ENCODE data around the gene EFNA4.
A peak's percentile ranks its signal among the peaks of the same experiment; 100 is the strongest.

EFNA4 gene

DNA sequence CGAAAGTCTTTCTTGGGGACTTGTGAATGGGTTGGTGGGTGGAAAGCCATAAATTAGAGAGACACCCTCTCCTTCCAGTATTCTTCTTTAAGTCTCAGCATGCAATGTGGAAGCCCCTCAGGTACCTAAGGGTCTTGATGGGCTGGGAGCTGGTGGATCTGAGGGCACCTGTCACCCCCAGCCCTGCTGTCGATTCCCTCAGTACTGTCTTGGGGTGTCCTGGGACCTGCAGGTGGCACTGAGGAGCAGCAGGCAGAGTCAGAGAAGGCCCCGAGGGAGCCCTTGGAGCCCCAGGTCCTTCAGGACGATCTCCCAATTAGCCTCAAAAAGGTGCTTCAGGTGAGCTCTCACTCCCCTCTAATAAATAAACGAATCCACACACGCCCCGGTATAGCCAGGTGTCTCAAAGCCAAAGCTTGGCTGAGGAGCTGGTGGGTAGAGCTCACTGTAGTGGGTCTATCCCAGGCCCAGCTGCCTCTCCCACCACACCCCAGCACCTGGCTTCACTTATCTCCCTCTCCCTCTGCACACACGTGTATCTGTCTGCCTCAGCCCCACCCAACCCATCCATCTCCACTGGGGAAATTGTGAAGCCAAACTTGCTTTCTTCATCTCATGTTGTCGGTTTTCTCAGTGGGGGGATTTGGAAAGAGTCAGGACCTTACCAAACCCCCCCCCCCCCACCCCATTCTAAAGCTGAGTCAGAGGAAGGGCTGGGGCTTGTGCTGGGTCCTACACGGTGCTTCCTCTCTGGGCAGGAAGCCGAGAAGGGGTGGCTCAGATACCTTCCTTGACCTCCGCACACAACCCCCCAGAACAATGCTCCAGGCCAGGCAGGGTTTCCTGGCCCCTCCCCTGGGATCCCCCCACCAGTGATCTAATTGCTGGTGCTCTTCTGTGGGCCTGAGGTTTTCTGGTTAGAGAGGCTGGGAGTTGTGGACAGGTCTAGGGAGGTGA is 10.8 kb upstream of the EFNA4 start (continued):
- TF ChIP-seq, protein P1, sequence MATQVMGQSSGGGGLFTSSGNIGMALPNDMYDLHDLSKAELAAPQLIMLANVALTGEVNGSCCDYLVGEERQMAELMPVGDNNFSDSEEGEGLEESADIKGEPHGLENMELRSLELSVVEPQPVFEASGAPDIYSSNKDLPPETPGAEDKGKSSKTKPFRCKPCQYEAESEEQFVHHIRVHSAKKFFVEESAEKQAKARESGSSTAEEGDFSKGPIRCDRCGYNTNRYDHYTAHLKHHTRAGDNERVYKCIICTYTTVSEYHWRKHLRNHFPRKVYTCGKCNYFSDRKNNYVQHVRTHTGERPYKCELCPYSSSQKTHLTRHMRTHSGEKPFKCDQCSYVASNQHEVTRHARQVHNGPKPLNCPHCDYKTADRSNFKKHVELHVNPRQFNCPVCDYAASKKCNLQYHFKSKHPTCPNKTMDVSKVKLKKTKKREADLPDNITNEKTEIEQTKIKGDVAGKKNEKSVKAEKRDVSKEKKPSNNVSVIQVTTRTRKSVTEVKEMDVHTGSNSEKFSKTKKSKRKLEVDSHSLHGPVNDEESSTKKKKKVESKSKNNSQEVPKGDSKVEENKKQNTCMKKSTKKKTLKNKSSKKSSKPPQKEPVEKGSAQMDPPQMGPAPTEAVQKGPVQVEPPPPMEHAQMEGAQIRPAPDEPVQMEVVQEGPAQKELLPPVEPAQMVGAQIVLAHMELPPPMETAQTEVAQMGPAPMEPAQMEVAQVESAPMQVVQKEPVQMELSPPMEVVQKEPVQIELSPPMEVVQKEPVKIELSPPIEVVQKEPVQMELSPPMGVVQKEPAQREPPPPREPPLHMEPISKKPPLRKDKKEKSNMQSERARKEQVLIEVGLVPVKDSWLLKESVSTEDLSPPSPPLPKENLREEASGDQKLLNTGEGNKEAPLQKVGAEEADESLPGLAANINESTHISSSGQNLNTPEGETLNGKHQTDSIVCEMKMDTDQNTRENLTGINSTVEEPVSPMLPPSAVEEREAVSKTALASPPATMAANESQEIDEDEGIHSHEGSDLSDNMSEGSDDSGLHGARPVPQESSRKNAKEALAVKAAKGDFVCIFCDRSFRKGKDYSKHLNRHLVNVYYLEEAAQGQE (tag by site-specific recombination; IDR thresholded peaks at IDR 0.05), result no peak
- no peak for TF ChIP-seq ZNF792 (tag by site-specific recombination; IDR thresholded peaks at IDR 0.05)
- TF ChIP-seq ZNF335 (tag by site-specific recombination; conservative IDR thresholded peaks at IDR 0.05), result peak; percentile 74
- TF ChIP-seq, protein P2, sequence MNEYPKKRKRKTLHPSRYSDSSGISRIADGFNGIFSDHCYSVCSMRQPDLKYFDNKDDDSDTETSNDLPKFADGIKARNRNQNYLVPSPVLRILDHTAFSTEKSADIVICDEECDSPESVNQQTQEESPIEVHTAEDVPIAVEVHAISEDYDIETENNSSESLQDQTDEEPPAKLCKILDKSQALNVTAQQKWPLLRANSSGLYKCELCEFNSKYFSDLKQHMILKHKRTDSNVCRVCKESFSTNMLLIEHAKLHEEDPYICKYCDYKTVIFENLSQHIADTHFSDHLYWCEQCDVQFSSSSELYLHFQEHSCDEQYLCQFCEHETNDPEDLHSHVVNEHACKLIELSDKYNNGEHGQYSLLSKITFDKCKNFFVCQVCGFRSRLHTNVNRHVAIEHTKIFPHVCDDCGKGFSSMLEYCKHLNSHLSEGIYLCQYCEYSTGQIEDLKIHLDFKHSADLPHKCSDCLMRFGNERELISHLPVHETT (tag by site-specific recombination; IDR thresholded peaks at IDR 0.05), result no peak
- no peak for TF ChIP-seq RBAK (tag by site-specific recombination; IDR thresholded peaks at IDR 0.05)
- TF ChIP-seq, protein P3, sequence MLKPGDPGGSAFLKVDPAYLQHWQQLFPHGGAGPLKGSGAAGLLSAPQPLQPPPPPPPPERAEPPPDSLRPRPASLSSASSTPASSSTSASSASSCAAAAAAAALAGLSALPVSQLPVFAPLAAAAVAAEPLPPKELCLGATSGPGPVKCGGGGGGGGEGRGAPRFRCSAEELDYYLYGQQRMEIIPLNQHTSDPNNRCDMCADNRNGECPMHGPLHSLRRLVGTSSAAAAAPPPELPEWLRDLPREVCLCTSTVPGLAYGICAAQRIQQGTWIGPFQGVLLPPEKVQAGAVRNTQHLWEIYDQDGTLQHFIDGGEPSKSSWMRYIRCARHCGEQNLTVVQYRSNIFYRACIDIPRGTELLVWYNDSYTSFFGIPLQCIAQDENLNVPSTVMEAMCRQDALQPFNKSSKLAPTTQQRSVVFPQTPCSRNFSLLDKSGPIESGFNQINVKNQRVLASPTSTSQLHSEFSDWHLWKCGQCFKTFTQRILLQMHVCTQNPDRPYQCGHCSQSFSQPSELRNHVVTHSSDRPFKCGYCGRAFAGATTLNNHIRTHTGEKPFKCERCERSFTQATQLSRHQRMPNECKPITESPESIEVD (tag by site-specific recombination; IDR thresholded peaks at IDR 0.05), result no peak
- TF ChIP-seq, protein P4, sequence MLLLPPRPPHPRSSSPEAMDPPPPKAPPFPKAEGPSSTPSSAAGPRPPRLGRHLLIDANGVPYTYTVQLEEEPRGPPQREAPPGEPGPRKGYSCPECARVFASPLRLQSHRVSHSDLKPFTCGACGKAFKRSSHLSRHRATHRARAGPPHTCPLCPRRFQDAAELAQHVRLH (tag by site-specific recombination; IDR thresholded peaks at IDR 0.05), result no peak
- TF ChIP-seq ZNF561 (tag by site-specific recombination; IDR thresholded peaks at IDR 0.05; ENCODE audit: borderline replicate concordance), result no peak
- TF ChIP-seq ZNF585B (tag by site-specific recombination; IDR thresholded peaks at IDR 0.05), result no peak
- TF ChIP-seq ZNF548 (tag by site-specific recombination; IDR thresholded peaks at IDR 0.05), result no peak
- TF ChIP-seq, protein P5, sequence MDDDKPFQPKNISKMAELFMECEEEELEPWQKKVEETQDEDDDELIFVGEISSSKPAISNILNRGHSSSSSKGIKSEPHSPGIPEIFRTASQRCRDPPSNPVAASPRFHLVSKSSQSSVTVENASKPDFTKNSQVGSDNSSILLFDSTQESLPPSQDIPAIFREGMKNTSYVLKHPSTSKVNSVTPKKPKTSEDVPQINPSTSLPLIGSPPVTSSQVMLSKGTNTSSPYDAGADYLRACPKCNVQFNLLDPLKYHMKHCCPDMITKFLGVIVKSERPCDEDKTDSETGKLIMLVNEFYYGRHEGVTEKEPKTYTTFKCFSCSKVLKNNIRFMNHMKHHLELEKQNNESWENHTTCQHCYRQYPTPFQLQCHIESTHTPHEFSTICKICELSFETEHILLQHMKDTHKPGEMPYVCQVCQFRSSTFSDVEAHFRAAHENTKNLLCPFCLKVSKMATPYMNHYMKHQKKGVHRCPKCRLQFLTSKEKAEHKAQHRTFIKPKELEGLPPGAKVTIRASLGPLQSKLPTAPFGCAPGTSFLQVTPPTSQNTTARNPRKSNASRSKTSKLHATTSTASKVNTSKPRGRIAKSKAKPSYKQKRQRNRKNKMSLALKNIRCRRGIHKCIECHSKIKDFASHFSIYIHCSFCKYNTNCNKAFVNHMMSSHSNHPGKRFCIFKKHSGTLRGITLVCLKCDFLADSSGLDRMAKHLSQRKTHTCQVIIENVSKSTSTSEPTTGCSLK (tag by site-specific recombination; IDR thresholded peaks at IDR 0.05), result no peak
- TF ChIP-seq FEZF1 (tag by site-specific recombination; IDR thresholded peaks at IDR 0.05), result no peak
- TF ChIP-seq, protein P6, sequence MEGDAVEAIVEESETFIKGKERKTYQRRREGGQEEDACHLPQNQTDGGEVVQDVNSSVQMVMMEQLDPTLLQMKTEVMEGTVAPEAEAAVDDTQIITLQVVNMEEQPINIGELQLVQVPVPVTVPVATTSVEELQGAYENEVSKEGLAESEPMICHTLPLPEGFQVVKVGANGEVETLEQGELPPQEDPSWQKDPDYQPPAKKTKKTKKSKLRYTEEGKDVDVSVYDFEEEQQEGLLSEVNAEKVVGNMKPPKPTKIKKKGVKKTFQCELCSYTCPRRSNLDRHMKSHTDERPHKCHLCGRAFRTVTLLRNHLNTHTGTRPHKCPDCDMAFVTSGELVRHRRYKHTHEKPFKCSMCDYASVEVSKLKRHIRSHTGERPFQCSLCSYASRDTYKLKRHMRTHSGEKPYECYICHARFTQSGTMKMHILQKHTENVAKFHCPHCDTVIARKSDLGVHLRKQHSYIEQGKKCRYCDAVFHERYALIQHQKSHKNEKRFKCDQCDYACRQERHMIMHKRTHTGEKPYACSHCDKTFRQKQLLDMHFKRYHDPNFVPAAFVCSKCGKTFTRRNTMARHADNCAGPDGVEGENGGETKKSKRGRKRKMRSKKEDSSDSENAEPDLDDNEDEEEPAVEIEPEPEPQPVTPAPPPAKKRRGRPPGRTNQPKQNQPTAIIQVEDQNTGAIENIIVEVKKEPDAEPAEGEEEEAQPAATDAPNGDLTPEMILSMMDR (tag by site-specific recombination; IDR thresholded peaks at IDR 0.05), result peak; percentile 57; the same call in 1 of the 2 replicates
- TF ChIP-seq ZFP41 (tag by site-specific recombination; IDR thresholded peaks at IDR 0.05; ENCODE audit: borderline replicate concordance), result no peak
- no peak for TF ChIP-seq BCL11B (tag by site-specific recombination; IDR thresholded peaks at IDR 0.05; ENCODE audit: low read depth)
- TF ChIP-seq ZNF184 (tag by site-specific recombination; IDR thresholded peaks at IDR 0.05), result no peak
- no peak for TF ChIP-seq SP3 (tag by site-specific recombination; IDR thresholded peaks at IDR 0.05)
- no peak for TF ChIP-seq ZNF658 (tag by site-specific recombination; IDR thresholded peaks at IDR 0.05)
- no peak for TF ChIP-seq ZNF426 (tag by site-specific recombination; IDR thresholded peaks at IDR 0.05)
- TF ChIP-seq ZNF19 (tag by site-specific recombination; IDR thresholded peaks at IDR 0.05; ENCODE audit: low read depth), result no peak
- TF ChIP-seq ZNF37A (tag by site-specific recombination; IDR thresholded peaks at IDR 0.05), result no peak
- no peak for TF ChIP-seq ZNF354C (tag by site-specific recombination; IDR thresholded peaks at IDR 0.05; ENCODE audit: borderline replicate concordance, low read depth)
- TF ChIP-seq HOXA7 (CRISPR knock-in tag; IDR thresholded peaks at IDR 0.05; ENCODE audit: borderline replicate concordance), result no peak
- TF ChIP-seq ZNF404 (tag by site-specific recombination; IDR thresholded peaks at IDR 0.05), result no peak
- no peak for TF ChIP-seq ZNF626 (tag by site-specific recombination; IDR thresholded peaks at IDR 0.05)
- TF ChIP-seq ZNF558 (tag by site-specific recombination; IDR thresholded peaks at IDR 0.05), result no peak
- TF ChIP-seq GLI2 (tag by site-specific recombination; IDR thresholded peaks at IDR 0.05; ENCODE audit: borderline replicate concordance, low read depth), result no peak
